GM23248 (cell line): ENCODE data around the gene RSPH9. TPM values are rescaled to one million over a fixed set of nuclear protein-coding genes. Genes with fewer than 3 reads are reported as not detected.

Source experiments
- DNase-seq: peaks from one replicate; pipeline ENCODE4 v3.0.0-alpha.2; 2015
- H2AFZ ChIP-seq: fragments of 200-600 bp; sonication (generic); 2 replicates; pipeline ENCODE4 v1.6.1; 2016; ENCODE audit warnings: antibody characterized with exemption
- H3F3A ChIP-seq: fragments of 200-600 bp; sonication (generic); 2 replicates; pipeline ENCODE4 v1.6.1; 2016; ENCODE audit warnings: mild to moderate bottlenecking, antibody characterized with exemption, mixed run types; ENCODE audit not compliant: insufficient read depth
- H3K27ac ChIP-seq: fragments of 200-600 bp; sonication (generic); 2 replicates; pipeline ENCODE4 v1.5.1; 2016; ENCODE audit warnings: mild to moderate bottlenecking
- H3K27me3 ChIP-seq: fragments of 200-600 bp; sonication (generic); replicated peaks from 2 replicates; pipeline ENCODE4 v1.6.1; 2016; ENCODE audit warnings: mild to moderate bottlenecking; ENCODE audit not compliant: insufficient read depth
- H3K36me3 ChIP-seq: fragments of 200-600 bp; sonication (generic); 2 replicates; pipeline ENCODE4 v1.6.1; 2016; ENCODE audit warnings: low read depth, mild to moderate bottlenecking
- H3K4me1 ChIP-seq: fragments of 200-600 bp; sonication (generic); 2 replicates; pipeline ENCODE4 v1.6.1; 2016; ENCODE audit warnings: mild to moderate bottlenecking; ENCODE audit not compliant: insufficient read depth
- H3K4me2 ChIP-seq: fragments of 200-600 bp; sonication (generic); one replicate; pipeline ENCODE4 v1.6.1; 2016; ENCODE audit warnings: mild to moderate bottlenecking; ENCODE audit not compliant: unreplicated experiment
- H3K4me3 ChIP-seq: fragments of 200-600 bp; sonication (generic); 2 replicates; pipeline ENCODE4 v1.5.1; 2016; ENCODE audit warnings: mild to moderate bottlenecking
- H3K79me2 ChIP-seq: fragments of 200-600 bp; sonication (generic); 2 replicates; pipeline ENCODE4 v1.6.1; 2016; ENCODE audit warnings: mild to moderate bottlenecking; ENCODE audit not compliant: insufficient read depth
- H3K9ac ChIP-seq: fragments of 200-600 bp; sonication (generic); 2 replicates; pipeline ENCODE4 v1.6.1; 2016; ENCODE audit warnings: mild to moderate bottlenecking
- H3K9me2 ChIP-seq: fragments of 200-600 bp; sonication (generic); 2 replicates; pipeline ENCODE4 v1.6.1; 2016; ENCODE audit warnings: mixed run types, mild to moderate bottlenecking, moderate library complexity; ENCODE audit not compliant: insufficient read depth
- H3K9me3 ChIP-seq: fragments of 200-600 bp; sonication (generic); one replicate; pipeline ENCODE4 v1.6.1; 2017; ENCODE audit warnings: low read depth
- H4K20me1 ChIP-seq: fragments of 200-600 bp; sonication (generic); 2 replicates; pipeline ENCODE4 v1.6.0; 2016; ENCODE audit not compliant: insufficient read depth
- EZH2 ChIP-seq: fragments of 200-600 bp; sonication (generic); IDR thresholded peaks from 2 replicates; pipeline ENCODE4 v1.6.1; 2018; ENCODE audit warnings: antibody characterized with exemption, mild to moderate bottlenecking; ENCODE audit not compliant: insufficient read depth, poor library complexity, severe bottlenecking
- EZH2phosphoT487 ChIP-seq: fragments of 200-600 bp; sonication (generic); IDR thresholded peaks from 2 replicates; pipeline ENCODE4 v1.6.1; 2018; ENCODE audit warnings: antibody characterized with exemption, moderate library complexity, mild to moderate bottlenecking, low read depth; ENCODE audit not compliant: insufficient read depth
- WGBS, 2 experiments: methylation state at CpG; one replicate each; pipeline ENCODE4 v1.1.6; 2015 to 2017; ENCODE audit warnings: low lambda C conversion rate in 2 of 2, low coverage in 1 of 2; ENCODE audit errors: missing lambda C conversion rate in 2 of 2; 5-methylcytosine and 5-hydroxymethylcytosine counted together
- in situ Hi-C: fragments of 300-500 bp; cut with MboI; formaldehyde crosslinking; loops from 2 replicates; pipeline ENCODE4 v1.15.0; 2020
- polyA plus RNA-seq: library from polyadenylated mRNA; unstranded; fragments of >200 nt; fragmentation: Nextera tagmentation; extraction: Ambion mirVana; gene quantifications from 2 replicates; pipeline ENCODE4 v1.2.1, GENCODE V29; 2016
- total RNA-seq: library from RNA; depleted of rRNA; stranded (reverse); fragments of >200 nt; shearing (Covaris generic); gene quantifications from 2 replicates; pipeline ENCODE4 v1.2.3, GENCODE V29; 2014

The RSPH9 gene
- total and polyA plus RNA-seq, 2 experiments from 2014 or later, result 0.11 to 1.3 TPM

- peaks cover 14% of the 10 kb centered on the region; the same call in 1 of the 2 replicates for H3F3A ChIP-seq
- no peaks in the 10 kb centered on the region for H3K9me3 ChIP-seq
- H3K9me2 ChIP-seq, result no peaks in the 10 kb centered on the region
- H2AFZ ChIP-seq, result peak overlapping the region; percentile 99
- H3K4me2 ChIP-seq, result peak overlapping the region; percentile 96
- no peaks in the 10 kb centered on the region for H3K27me3 ChIP-seq
- WGBS, 2 experiments, result 22 to 25% methylated on average over 10 of the region's 10 CpGs
- no peaks in the 10 kb centered on the region for H3K36me3 ChIP-seq
- 0 out of 2 replicates have a peak, but pooled peaks cover 4% of the 10 kb centered on the region for H4K20me1 ChIP-seq
- in situ Hi-C loops, result no loop called here
- peak; percentile 36 for DNase-seq
- peaks cover 63% of the 10 kb centered on the region for H3K79me2 ChIP-seq
- H3K9ac ChIP-seq, result peak overlapping the region; percentile 96
- peak overlapping the region; percentile 100 for H3K4me3 ChIP-seq
- no peak for TF ChIP-seq EZH2phosphoT487
- no peak for TF ChIP-seq EZH2
- H3K4me1 ChIP-seq, result peaks cover 5% of the 10 kb centered on the region; the same call in 1 of the 2 replicates
- peak overlapping the region; percentile 78 for H3K27ac ChIP-seq
Observed at GRCh38 chr6:43687079-43687436, 42.2 kb downstream of the RSPH9 start.

GRCh38 chr6:43687437-43688347, 42.9 kb downstream of the RSPH9 start, which contains the start of gene MRPS18A:
Gene MRPS18A, minus strand, starts transcription at chr6:43687791. Its CDS starts 12 bp downstream, at chr6:43687779.
- 6 to 8% methylated on average over 43 of the region's 43 CpGs for WGBS, 2 experiments
- TF ChIP-seq EZH2 (no peak), EZH2phosphoT487 (no peak)
- peak within 1 kb of the TSS; percentile 78 for H3K27ac ChIP-seq
- H3K9ac ChIP-seq, result peak within 1 kb of the TSS; percentile 96
- 0 out of 2 replicates have a peak, but pooled peaks cover 4% of the 10 kb centered on the region for H4K20me1 ChIP-seq
- no peaks in the 10 kb centered on the region for H3K36me3 ChIP-seq
- peaks cover 57% of the 10 kb centered on the region for H3K79me2 ChIP-seq
- H3K4me1 ChIP-seq, result peaks cover 5% of the 10 kb centered on the region; the same call in 1 of the 2 replicates
- peak within 1 kb of the TSS; percentile 100 for H3K4me3 ChIP-seq
- H3K9me2 ChIP-seq, result no peaks in the 10 kb centered on the region
- DNase-seq, result peak; percentile 94
- peak within 1 kb of the TSS; percentile 96 for H3K4me2 ChIP-seq
- in situ Hi-C loops, result no loop called here
- peaks cover 14% of the 10 kb centered on the region; the same call in 1 of the 2 replicates for H3F3A ChIP-seq
- H2AFZ ChIP-seq, result peak within 1 kb of the TSS; percentile 99
- H3K27me3 ChIP-seq, result no peaks in the 10 kb centered on the region
- H3K9me3 ChIP-seq, result no peaks in the 10 kb centered on the region

GRCh38 chr6:43689421-43689820, 44.6 kb downstream of the RSPH9 start:
- DNase-seq, result no peak
- in situ Hi-C loops, result no loop called here
- Histone ChIP-seq H3K27ac (no peak overlapping the region), H4K20me1 (0 out of 2 replicates have a peak, but pooled peaks cover 4% of the 10 kb centered on the region), H3K79me2 (peaks cover 40% of the 10 kb centered on the region), H3K36me3 (no peaks in the 10 kb centered on the region), H3K4me2 (no peak overlapping the region), H3K9me3 (no peaks in the 10 kb centered on the region), H3F3A (peaks cover 14% of the 10 kb centered on the region; the same call in 1 of the 2 replicates), H3K4me3 (no peak overlapping the region), H3K4me1 (peaks cover 5% of the 10 kb centered on the region; the same call in 1 of the 2 replicates), H3K9me2 (no peaks in the 10 kb centered on the region), H3K9ac (no peak overlapping the region), H3K27me3 (no peaks in the 10 kb centered on the region), H2AFZ (no peak overlapping the region)
- 79 to 84% methylated on average over 2 of the region's 2 CpGs for WGBS, 2 experiments
- TF ChIP-seq EZH2, result no peak
- no peak for TF ChIP-seq EZH2phosphoT487

GRCh38 chr6:43695215-43695966, 50.6 kb downstream of the RSPH9 start:
- H3K4me3 ChIP-seq, result no peak overlapping the region
- TF ChIP-seq EZH2phosphoT487 (no peak), EZH2 (no peak)
- no peak overlapping the region for H3K9ac ChIP-seq
- H3K9me2 ChIP-seq, result no peaks in the 10 kb centered on the region
- H3F3A ChIP-seq, result no peaks in the 10 kb centered on the region
- WGBS, 2 experiments, result 43 to 51% methylated on average over 8 to 9 of the region's 9 CpGs
- no peak for DNase-seq
- H3K9me3 ChIP-seq, result no peaks in the 10 kb centered on the region
- in situ Hi-C loops, result no loop called here
- H3K4me2 ChIP-seq, result no peak overlapping the region
- no peaks in the 10 kb centered on the region for H4K20me1 ChIP-seq
- H2AFZ ChIP-seq, result no peak overlapping the region
- H3K79me2 ChIP-seq, result no peaks in the 10 kb centered on the region
- no peaks in the 10 kb centered on the region for H3K36me3 ChIP-seq
- H3K27me3 ChIP-seq, result no peaks in the 10 kb centered on the region
- H3K4me1 ChIP-seq, result no peaks in the 10 kb centered on the region
- H3K27ac ChIP-seq, result no peak overlapping the region
